GM18499 (cell line): ENCODE data around the gene SLC17A7.
A peak's percentile ranks its signal among the peaks of the same experiment; 100 is the strongest.
"Not testable (repeated sequence)": the region's sequence is repeated elsewhere in the genome, so short reads cannot be mapped to it uniquely, and the experiment has no call there.

Experiments used
- ATAC-seq: cut with Tn5 transposase; IDR thresholded peaks from one replicate; pipeline ENCODE4 v1.9.1; 2021; ENCODE audit warnings: moderate number of reproducible peaks; ENCODE audit not compliant: insufficient read depth, unreplicated experiment

SLC17A7 gene

GRCh38 chr19:49447485-49448431, 6.4 kb upstream of the SLC17A7 start:
- ATAC-seq = no peak

- no peak for ATAC-seq
Measured at GRCh38 chr19:49445997-49446396, 4.7 kb upstream of the SLC17A7 start.

GRCh38 chr19:49444100-49444700, 2.9 kb upstream of the SLC17A7 start:
- not testable (repeated sequence) for ATAC-seq

- peak; percentile 38 for ATAC-seq
Measured at GRCh38 chr19:49443366-49444099, 2.2 kb upstream of the SLC17A7 start.

- peak; percentile 10 for ATAC-seq
Measured at GRCh38 chr19:49442771-49443365, 1.5 kb upstream of the SLC17A7 start.

- no peak for ATAC-seq
Measured at GRCh38 chr19:49442354-49442753, 1.0 kb upstream of the SLC17A7 start.

- ATAC-seq = no peak
Measured at GRCh38 chr19:49441960-49442350, 628 bp upstream of the SLC17A7 start.

- no peak for ATAC-seq
Measured at GRCh38 chr19:49440439-49441209, 703 bp downstream of the SLC17A7 start.

- no peak for ATAC-seq
Measured at GRCh38 chr19:49439836-49440235, 1.5 kb downstream of the SLC17A7 start.

- ATAC-seq = no peak
Measured at GRCh38 chr19:49438261-49438660, 3.1 kb downstream of the SLC17A7 start.

GRCh38 chr19:49437231-49437630, 4.1 kb downstream of the SLC17A7 start:
- no peak for ATAC-seq

GRCh38 chr19:49436381-49437017, 4.8 kb downstream of the SLC17A7 start:
- ATAC-seq = no peak

GRCh38 chr19:49435670-49436069, 5.7 kb downstream of the SLC17A7 start:
- no peak for ATAC-seq

- ATAC-seq = no peak
Measured at GRCh38 chr19:49434907-49435583, 6.3 kb downstream of the SLC17A7 start.

- no peak for ATAC-seq
Measured at GRCh38 chr19:49433240-49433901, 8.0 kb downstream of the SLC17A7 start.

GRCh38 chr19:49432141-49433073, 8.9 kb downstream of the SLC17A7 start:
- ATAC-seq = no peak

- ATAC-seq = no peak
Measured at GRCh38 chr19:49431330-49431749, 10.0 kb downstream of the SLC17A7 start.
